HG03135 (cell line): ENCODE data around the gene AFAP1L1.

Source experiments
- ATAC-seq: cut with Tn5 transposase; IDR thresholded peaks from one replicate; pipeline ENCODE4 v1.9.1; 2021; ENCODE audit warnings: mild to moderate bottlenecking, moderate library complexity; ENCODE audit not compliant: unreplicated experiment

Gene AFAP1L1

GRCh38 chr5:149344151-149344550, 72.5 kb downstream of the AFAP1L1 start:
- ATAC-seq = no peak

GRCh38 chr5:149345147-149345891, 73.7 kb downstream of the AFAP1L1 start, which contains the start of gene GRPEL2:
GRPEL2 (plus strand) TSS chr5:149345499; CDS start chr5:149345540, 41 bp downstream.
- peak; percentile 97 for ATAC-seq

DNA sequence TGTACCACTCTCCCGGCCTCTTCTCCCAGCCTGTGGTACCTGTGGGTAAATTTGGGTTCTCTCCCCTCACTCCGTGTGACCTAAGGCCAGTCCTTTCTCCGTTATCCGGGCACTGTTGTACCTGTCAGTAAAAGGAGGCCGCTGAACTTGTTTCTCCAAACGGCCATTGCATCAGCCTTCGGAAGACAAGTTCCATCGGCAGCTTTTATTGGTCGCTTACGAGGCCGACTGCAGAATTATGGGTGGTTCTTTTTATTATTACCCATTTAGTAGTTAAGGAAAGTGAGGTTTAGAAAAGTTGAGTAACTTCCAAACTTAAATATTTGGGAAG, 74.2 kb downstream of the AFAP1L1 start:
- ATAC-seq = peak; percentile 6

- ATAC-seq = no peak
Measured at GRCh38 chr5:149348518-149348917, 76.9 kb downstream of the AFAP1L1 start.

DNA sequence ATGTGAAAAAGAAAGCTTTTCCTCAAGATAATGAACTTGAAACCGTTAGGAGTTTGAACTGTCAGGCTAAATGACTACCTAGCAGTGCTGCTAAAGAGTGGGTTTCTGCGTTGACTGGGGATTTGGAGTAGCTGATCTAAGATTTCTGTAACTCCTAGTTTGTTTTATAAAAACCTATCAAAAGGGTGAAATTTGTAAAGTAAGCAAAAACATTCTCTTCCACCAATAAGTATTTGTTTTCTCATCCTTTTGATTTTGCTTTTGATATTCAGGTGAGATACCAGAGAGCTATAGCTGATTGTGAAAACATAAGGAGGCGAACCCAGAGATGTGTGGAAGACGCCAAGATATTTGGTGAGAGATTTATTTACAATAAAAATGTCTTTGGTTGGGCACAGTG, 77.7 kb downstream of the AFAP1L1 start:
- ATAC-seq = no peak

DNA sequence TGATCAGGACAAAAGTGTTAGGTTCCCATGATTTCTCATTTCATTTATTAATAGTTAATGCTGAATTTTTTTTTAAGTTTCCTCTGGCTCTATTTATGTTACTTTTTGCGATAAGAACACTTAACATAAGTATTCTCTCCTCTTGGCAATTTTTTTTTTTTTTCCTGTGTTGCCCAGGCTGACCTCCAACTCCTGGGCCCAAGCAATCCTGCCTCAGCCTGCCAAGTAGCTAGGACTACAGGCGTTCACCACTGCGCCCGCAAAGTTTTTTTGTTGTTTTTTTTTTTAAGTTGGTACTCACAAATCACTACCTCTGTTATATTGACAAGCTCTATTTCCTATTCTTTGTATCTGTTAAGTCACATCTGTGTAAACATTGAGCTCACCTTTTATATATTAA, 80.5 kb downstream of the AFAP1L1 start:
- ATAC-seq = no peak

DNA sequence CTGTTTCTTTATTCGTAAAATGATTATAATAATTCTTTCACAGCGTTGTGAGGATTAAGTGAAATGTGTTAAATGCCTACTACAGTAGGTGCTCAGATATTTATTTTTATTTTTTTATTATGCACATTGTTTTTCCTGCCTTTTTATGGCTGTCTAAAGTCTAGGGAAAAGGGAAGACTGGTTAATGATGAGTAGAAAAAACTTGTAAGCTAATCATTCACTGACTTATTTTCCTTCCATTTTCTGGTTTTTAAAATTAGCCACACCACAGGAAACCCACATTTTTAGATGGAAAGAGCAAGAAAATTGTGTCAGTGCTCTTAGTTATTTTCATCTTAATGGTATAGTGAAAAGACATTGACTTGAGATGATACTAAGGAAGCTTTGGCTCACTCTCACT, 82.3 kb downstream of the AFAP1L1 start:
- ATAC-seq = no peak

GRCh38 chr5:149355688-149356087, 84.0 kb downstream of the AFAP1L1 start:
- no peak for ATAC-seq

GRCh38 chr5:149356391-149356790, 84.7 kb downstream of the AFAP1L1 start:
- ATAC-seq = no peak

GRCh38 chr5:149357370-149358293, 86.0 kb downstream of the AFAP1L1 start, which contains the start of gene PCYOX1L:
PCYOX1L (plus strand) TSS chr5:149358046; CDS start chr5:149358069, 23 bp downstream.
- peak; percentile 99 for ATAC-seq

GRCh38 chr5:149358294-149358651, 86.6 kb downstream of the AFAP1L1 start:
- peak; percentile 13 for ATAC-seq

DNA sequence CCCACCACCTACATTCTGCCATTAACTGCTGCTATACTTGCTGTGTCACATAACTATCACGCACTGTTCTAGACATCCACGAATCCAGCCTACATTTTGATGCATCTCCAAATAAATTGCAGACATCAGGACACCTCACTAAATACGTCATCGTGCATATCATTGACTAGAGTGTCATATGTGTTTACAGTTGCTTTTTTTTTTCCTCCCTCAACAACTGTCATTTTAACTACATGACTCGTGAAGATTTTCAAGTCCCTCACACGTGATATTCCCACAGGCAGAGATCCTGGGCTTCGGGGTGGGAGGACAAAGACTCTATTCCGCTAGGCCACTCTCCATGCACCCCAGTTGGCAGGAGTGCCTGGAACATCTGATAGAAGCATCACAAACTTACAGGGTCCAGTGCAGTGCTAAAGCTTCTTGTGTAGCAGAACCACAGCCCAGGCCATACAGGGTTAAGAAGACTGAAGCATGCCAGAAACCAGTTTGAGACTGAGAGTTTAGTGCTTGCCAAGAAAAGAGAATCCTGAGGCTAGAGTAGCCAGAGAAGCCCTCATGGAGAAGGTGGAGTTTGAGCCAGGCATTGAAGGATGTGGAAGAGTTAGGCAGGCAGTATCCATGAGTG, 87.3 kb downstream of the AFAP1L1 start:
- no peak for ATAC-seq

DNA sequence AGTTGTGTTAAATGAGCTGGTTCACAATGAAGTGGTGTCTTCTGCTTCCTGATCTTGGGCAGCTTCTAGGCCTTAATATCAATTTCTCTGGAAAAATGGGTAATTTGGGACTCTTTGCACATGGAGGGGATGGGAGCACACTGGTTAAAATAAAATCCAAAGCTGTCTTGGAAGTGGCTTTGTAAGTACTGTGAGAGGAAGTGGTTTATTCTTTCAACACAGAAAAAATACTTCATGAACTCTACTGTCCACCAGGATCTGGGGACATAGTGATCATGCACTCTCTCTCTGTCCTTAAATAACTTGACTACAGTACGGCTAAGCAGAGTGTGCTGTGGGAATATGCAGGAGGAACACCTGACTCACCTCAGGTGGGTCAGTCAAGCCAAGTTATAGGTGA, 88.6 kb downstream of the AFAP1L1 start:
- no peak for ATAC-seq

GRCh38 chr5:149362541-149362940, 90.9 kb downstream of the AFAP1L1 start:
- no peak for ATAC-seq

GRCh38 chr5:149363358-149363757, 91.7 kb downstream of the AFAP1L1 start:
- ATAC-seq = no peak

DNA sequence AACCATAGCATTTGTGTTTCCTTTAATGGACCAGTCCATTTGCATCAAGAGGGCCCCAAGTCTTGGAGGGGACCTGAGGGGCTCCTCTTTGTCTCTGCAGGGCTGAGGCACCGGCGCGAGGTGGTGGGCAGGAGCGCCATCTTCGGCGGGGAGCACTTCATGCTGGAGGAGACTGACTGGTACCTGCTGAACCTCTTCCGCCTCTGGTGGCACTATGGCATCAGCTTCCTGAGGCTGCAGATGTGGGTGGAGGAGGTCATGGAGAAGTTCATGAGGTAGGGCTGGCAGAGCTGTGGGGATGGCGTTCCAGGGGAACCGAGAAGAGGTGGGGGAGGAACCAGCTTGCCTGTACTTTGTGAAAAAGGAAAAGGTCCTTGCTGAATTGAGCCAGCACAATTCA, 92.3 kb downstream of the AFAP1L1 start:
- no peak for ATAC-seq

DNA sequence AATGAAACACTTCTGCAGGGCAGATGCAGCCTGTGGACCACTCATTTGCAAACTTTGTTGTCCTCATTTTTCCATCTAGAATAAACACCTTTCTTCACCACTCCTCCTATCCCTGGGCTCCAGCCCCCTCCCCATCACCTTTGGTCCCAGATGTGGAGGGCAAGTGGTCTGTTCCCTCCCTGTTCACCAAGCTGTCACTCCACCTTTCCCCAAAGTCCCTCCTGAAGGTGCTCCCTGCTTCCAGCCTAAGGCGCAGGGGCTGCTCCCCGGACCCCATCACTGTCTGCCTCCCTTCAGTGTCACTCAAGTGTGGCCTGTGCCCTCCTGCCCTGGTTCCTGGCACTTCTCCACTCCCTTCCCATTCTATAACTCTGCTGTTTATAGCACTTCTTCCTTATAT, 93.1 kb downstream of the AFAP1L1 start:
- no peak for ATAC-seq

DNA sequence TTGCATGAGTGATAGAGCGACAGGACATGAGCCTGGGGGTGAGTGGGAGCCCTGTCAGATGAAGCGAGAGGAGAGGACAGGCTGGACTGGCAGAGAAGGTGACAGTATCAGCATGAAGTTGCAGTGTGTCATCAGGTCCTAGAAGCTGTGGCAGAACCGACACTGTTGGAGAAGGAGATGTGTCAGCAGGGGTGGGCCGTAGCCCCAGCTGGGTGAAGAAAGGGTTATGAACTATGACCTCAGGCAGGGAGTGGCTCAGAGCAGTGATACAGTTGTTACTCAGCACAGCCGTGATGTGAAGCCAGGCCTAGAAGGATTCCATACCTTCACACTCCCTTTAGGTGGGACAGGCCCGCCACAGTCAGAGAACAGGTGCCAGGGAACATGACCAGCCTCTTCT, 93.8 kb downstream of the AFAP1L1 start:
- ATAC-seq = no peak

DNA sequence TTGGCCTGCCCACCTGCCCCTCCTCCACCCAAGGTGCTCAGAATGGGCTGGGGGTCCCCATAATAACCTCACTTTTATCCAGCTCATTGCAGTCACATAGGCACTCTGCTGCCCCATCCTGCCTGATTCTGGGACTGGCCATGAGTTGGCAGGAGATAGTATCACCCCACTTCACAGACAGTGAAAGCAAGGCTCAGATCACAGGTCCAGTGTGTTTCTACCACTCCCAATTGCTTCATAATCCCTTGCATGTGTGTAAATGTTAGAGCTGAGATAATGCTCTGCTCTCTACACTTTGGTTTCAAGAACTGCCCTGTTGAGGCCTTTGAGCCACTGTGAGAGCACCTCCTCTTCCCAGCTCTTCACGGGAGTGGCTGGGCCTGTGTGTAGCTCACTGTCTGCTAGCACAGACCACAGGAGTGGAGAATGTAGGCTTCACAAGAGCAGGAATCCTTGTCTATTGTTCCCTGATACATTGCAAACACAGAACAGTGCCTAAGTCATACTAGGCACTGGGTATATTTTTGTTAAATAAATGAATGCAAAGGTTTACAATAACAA, 94.6 kb downstream of the AFAP1L1 start:
- ATAC-seq = no peak

DNA sequence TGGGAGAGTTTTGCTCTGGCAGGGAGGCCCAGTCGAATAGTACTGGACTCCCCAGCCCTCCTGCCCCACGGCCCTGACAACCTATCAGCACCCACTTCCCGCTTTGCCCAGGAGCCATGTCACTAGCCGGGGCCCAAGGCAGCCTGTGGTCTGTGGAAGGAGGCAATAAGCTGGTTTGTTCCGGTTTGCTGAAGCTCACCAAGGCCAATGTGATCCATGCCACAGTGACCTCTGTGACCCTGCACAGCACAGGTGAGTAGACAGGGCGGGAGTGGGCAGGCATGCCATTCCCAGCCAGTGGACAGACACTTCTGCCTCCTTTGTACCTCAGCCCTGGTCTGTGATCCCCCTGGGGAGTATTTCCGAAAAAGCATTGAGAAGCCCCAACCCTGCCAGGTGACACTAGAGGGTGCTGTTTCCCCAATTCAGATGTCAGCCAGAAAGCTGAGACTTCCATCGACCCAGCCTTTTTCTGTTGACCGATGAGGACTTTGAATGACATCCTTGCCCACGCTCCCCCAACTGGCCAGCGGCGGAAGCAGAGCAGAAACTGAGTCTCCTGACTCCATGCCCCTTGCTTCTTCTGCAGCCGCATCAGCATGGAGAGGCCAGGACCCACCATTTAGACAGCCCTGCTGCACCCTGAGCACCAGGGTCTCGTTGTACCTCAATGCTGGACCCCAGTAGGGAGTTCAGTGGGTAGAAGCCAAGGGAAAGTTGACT, 95.8 kb downstream of the AFAP1L1 start:
- peak; percentile 60 for ATAC-seq
